GM20000 (cell line): ENCODE data around the gene ADCY2.

Source experiments
- DNase-seq: peaks from one replicate; pipeline ENCODE4 v3.0.0; 2012; ENCODE audit warnings: low spot score
- TF ChIP-seq, protein P1 (sequence below): IDR thresholded peaks from 2 replicates; pipeline ENCODE4 v1.5.1; 2012; ENCODE audit warnings: mild to moderate bottlenecking, control low read depth; ENCODE audit errors: extremely low read depth, missing control alignments

ADCY2 gene

DNA sequence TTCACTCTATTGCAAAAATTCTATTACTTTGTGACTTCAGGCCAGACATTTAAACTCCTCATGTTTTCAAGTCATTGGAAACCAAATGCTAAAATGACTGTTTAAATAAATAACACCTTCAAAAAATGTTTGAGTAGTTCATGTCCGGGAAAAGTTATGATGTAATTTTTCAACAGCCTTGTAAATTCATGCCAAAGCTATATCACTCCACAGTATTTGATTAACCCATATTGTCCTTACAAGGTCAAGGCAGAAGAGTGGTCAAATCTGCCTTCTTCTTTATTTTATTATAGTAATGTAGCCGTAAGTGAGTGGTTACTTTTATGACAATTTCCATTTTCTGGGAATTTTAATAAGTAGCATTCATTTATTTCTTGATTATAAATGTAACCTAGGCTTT is 72.8 kb downstream of the ADCY2 start:
- no peak for DNase-seq
- TF ChIP-seq, protein P1, sequence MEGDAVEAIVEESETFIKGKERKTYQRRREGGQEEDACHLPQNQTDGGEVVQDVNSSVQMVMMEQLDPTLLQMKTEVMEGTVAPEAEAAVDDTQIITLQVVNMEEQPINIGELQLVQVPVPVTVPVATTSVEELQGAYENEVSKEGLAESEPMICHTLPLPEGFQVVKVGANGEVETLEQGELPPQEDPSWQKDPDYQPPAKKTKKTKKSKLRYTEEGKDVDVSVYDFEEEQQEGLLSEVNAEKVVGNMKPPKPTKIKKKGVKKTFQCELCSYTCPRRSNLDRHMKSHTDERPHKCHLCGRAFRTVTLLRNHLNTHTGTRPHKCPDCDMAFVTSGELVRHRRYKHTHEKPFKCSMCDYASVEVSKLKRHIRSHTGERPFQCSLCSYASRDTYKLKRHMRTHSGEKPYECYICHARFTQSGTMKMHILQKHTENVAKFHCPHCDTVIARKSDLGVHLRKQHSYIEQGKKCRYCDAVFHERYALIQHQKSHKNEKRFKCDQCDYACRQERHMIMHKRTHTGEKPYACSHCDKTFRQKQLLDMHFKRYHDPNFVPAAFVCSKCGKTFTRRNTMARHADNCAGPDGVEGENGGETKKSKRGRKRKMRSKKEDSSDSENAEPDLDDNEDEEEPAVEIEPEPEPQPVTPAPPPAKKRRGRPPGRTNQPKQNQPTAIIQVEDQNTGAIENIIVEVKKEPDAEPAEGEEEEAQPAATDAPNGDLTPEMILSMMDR, result no peak

DNA sequence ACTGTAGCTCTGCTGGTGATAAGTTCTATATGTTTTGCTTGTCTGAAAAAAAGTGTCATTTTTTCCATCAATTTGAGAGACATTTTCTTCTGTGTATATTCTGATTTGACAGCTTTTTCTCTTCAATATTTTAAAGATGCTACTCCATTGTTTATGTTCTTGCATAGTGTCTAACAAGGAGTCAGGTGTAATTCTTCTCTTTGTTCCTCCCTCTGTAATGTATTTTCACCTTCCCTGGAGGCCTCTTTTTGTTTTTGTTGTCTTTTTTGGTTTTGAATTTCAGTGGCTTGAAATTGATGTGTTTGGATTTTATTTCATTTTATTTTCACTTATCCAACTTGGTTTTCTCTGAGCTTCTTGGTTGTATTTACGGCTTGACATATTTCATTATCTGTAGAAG is 75.8 kb downstream of the ADCY2 start:
- no peak for DNase-seq
- TF ChIP-seq, protein P1, result no peak

DNA sequence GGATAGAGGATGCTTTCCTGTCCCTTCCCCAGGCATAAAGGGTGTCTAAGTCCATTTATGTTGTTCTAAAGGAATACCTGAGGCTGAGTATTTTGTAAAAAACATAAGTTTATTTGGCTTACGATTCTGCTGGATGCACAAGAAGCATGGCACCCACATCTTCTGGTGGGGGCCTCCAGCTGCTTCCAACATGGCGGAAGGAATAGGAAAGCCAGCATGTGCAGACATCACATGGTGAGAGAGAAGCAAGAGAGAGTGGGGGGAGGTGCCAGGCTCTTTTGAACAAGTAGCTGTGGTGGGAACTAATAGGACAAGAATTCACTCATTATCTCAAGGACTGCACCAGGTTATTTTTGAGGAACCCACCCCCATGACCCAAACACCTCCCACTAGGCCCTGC is 77.2 kb downstream of the ADCY2 start:
- TF ChIP-seq, protein P1, result no peak
- no peak for DNase-seq

DNA sequence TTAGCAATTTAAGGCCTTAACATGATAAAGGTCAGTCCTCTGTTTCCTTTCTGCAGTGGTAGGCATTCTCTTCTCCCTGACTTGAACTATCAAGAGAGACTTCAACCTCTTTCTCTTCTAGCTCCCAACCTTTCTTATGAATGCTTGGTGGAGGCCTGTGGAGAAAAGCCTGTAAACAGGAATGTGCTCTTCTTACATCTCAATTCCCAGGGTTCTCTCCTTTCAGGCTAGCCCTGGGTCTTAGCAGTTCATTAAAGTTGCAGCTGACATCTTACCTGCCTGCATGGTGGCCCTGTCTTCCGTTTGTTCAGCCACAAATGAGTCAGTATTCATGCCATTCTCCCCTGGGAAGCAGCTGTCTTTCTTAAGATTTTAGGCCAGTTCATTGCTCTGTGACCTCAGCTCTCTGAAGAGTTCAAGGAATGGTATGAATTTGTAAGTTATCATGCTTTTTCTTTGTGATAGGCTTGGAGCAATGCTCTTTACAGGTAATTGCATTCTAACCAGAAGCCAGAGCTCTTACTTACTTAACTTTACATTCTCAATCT is 77.8 kb downstream of the ADCY2 start:
- no peak for DNase-seq
- TF ChIP-seq, protein P1, result no peak

DNA sequence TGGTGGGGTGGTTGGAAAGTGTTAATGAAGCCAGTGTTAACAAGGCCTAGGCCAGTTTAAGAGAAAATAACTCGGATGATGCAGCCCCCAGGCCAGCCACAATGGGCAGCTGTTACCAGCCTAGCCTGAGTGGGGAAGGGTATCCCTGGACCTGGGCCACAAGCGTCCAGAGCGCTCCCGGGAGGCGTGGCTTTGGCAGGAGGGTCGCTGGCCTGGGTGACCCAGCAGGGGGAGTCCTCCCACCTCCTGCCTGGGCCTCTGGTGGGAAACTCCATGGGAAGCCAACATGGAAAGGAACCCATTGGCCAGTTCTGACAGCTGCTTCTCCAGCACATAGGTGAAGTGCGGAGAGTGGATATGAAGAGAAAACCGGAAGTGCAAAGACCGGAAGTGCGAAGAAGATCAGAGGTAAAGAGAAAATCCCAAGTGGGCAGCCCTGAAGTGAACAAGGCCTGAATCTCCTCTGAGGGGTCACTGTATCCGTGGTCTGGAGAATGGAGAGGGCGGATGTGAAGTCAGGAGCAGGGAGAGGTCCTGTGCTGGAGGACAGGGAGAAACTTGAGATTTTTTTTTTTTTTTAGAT is 79.0 kb downstream of the ADCY2 start:
- TF ChIP-seq, protein P1, result no peak
- no peak for DNase-seq

DNA sequence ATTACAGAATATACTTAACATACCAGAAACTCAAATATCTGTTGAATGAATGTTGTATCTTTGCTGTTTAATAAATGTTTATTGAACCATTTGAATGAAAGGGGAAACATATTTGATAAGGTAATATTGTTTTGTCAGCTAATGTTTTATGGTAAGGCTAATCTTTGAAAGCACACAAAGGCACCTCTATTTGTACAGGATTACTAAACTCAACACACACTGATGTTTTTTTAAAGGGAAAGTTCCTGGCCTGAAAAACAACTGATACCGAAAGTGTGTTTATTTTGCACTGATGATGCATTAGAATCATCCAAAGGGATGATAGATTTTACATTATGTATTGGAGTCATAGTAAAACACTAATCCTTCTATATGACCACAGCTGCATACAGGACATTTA is 82.5 kb downstream of the ADCY2 start:
- DNase-seq, result no peak

DNA sequence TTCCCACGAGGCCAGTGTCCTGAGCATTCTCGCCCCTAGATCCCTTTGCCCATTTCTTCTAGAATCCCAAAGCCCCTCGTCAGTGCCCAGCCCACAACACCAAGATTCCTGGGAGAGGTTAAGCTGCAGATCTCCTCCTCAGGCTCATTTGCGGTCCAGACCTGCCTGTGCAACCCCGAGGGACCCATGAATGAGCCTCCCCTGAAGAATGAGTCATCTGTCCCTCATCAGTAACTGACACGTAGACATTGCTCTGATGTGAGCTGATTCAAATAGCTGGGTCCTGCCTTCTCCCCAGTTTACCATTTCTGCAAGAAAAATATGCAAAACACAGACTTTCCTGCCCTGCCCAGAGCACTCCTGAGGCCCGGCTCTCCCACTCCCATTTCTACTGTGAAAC is 92.8 kb downstream of the ADCY2 start:
- TF ChIP-seq, protein P1, result no peak
- DNase-seq, result no peak

More for the DNA sequence above, 82.5 kb downstream of the ADCY2 start:
- TF ChIP-seq, protein P1, result no peak
